ENCODE data around the gene LPP.

- no peak for TF ChIP-seq EZH2 (IDR thresholded peaks at IDR 0.05; ENCODE audit: insufficient read depth, low read length)
- TF ChIP-seq, protein P1, sequence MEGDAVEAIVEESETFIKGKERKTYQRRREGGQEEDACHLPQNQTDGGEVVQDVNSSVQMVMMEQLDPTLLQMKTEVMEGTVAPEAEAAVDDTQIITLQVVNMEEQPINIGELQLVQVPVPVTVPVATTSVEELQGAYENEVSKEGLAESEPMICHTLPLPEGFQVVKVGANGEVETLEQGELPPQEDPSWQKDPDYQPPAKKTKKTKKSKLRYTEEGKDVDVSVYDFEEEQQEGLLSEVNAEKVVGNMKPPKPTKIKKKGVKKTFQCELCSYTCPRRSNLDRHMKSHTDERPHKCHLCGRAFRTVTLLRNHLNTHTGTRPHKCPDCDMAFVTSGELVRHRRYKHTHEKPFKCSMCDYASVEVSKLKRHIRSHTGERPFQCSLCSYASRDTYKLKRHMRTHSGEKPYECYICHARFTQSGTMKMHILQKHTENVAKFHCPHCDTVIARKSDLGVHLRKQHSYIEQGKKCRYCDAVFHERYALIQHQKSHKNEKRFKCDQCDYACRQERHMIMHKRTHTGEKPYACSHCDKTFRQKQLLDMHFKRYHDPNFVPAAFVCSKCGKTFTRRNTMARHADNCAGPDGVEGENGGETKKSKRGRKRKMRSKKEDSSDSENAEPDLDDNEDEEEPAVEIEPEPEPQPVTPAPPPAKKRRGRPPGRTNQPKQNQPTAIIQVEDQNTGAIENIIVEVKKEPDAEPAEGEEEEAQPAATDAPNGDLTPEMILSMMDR (IDR thresholded peaks at IDR 0.05; ENCODE audit: insufficient read depth, low read depth, low read length): no peak
Observed at GRCh38 chr3:188605905-188606304, 451.9 kb downstream of the LPP start.
